MM.1S (cell line): Measurements from ENCODE around the gene NRXN3.

Source experiments
- DNase-seq: peaks from one replicate; pipeline ENCODE4 v3.0.0-alpha.2; 2015
- H2AFZ ChIP-seq: fragments of 300-600 bp; sonication (generic); 2 replicates; pipeline ENCODE4 v1.6.0; 2016; ENCODE audit warnings: antibody characterized with exemption, low read length
- H3F3A ChIP-seq: fragments of 300-600 bp; sonication (generic); 2 replicates; pipeline ENCODE4 v1.6.1; 2016; ENCODE audit warnings: mild to moderate bottlenecking, antibody characterized with exemption, low read length, moderate library complexity, mixed read lengths; ENCODE audit not compliant: insufficient read depth
- H3K27ac ChIP-seq: fragments of 300-600 bp; sonication (generic); 2 replicates; pipeline ENCODE4 v1.5.1; 2016; ENCODE audit warnings: mild to moderate bottlenecking, low read length
- H3K27me3 ChIP-seq: fragments of 300-600 bp; sonication (generic); replicated peaks from 2 replicates; pipeline ENCODE4 v1.6.0; 2016; ENCODE audit warnings: low read length; ENCODE audit not compliant: insufficient read depth
- H3K36me3 ChIP-seq: fragments of 300-600 bp; sonication (generic); replicated peaks from 2 replicates; pipeline ENCODE4 v1.6.1; 2016; ENCODE audit warnings: mild to moderate bottlenecking, low read length, mixed read lengths; ENCODE audit not compliant: insufficient read depth
- H3K4me1 ChIP-seq: fragments of 300-600 bp; sonication (generic); 2 replicates; pipeline ENCODE4 v1.6.1; 2016; ENCODE audit warnings: low read length, mixed read lengths
- H3K4me2 ChIP-seq: fragments of 300-600 bp; sonication (generic); 2 replicates; pipeline ENCODE4 v1.6.0; 2016; ENCODE audit warnings: low read depth, low read length
- H3K4me3 ChIP-seq: fragments of 300-600 bp; sonication (generic); 2 replicates; pipeline ENCODE4 v1.5.1; 2016; ENCODE audit warnings: low read length, mixed read lengths
- H3K79me2 ChIP-seq: fragments of 300-600 bp; sonication (generic); 2 replicates; pipeline ENCODE4 v1.6.1; 2016; ENCODE audit warnings: mixed run types, low read length, mixed read lengths
- H3K9ac ChIP-seq: fragments of 300-600 bp; sonication (generic); 2 replicates; pipeline ENCODE4 v1.6.1; 2016; ENCODE audit warnings: low read length, mixed read lengths
- H3K9me2 ChIP-seq: fragments of 300-600 bp; sonication (generic); replicated peaks from 2 replicates; pipeline ENCODE4 v1.6.1; 2016; ENCODE audit warnings: mild to moderate bottlenecking, low read length, mixed read lengths; ENCODE audit not compliant: insufficient read depth
- H3K9me3 ChIP-seq: fragments of 300-600 bp; sonication (generic); replicated peaks from 2 replicates; pipeline ENCODE4 v1.6.1; 2016; ENCODE audit warnings: mild to moderate bottlenecking, low read length, mixed read lengths; ENCODE audit not compliant: insufficient read depth
- H4K20me1 ChIP-seq: fragments of 300-600 bp; sonication (generic); 2 replicates; pipeline ENCODE4 v1.6.1; 2016; ENCODE audit warnings: mild to moderate bottlenecking, low read length, moderate library complexity, mixed read lengths; ENCODE audit not compliant: insufficient read depth
- EZH2 ChIP-seq: fragments of 300-600 bp; sonication (generic); optimal IDR thresholded peaks from 2 replicates; pipeline ENCODE3; 2017; ENCODE audit warnings: low read depth, mild to moderate bottlenecking, antibody characterized with exemption, low read length, mixed read lengths
- EZH2phosphoT487 ChIP-seq: fragments of 300-600 bp; sonication (generic); IDR thresholded peaks from 2 replicates; pipeline ENCODE4 v1.6.1; 2018; ENCODE audit warnings: antibody characterized with exemption, low read length
- TF ChIP-seq, protein P1 (sequence below): fragments of 300-600 bp; sonication (generic); IDR thresholded peaks from 2 replicates; pipeline ENCODE4 v1.5.1; 2016; ENCODE audit warnings: antibody characterized with exemption, low read length, mixed read lengths

NRXN3 gene

DNA sequence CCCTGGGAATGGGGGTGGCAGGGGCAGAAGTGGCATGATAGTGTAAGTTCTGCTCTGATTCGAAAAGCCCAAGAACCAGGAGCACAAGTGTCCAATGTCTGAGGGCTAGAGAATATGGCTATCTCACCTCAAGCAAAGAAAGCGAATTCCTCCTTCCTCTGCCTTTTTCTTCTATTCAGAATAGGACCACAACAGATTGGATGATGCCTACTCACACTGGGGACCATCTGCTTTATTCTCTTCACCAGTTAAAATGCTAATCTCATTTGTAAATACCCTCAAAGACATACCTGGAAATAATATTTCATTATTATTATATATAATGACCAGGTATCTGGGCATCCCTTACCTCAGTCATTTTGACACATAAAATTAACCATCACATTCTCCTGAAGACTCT lies 808.7 kb downstream of the NRXN3 start:
- TF ChIP-seq, protein P1, sequence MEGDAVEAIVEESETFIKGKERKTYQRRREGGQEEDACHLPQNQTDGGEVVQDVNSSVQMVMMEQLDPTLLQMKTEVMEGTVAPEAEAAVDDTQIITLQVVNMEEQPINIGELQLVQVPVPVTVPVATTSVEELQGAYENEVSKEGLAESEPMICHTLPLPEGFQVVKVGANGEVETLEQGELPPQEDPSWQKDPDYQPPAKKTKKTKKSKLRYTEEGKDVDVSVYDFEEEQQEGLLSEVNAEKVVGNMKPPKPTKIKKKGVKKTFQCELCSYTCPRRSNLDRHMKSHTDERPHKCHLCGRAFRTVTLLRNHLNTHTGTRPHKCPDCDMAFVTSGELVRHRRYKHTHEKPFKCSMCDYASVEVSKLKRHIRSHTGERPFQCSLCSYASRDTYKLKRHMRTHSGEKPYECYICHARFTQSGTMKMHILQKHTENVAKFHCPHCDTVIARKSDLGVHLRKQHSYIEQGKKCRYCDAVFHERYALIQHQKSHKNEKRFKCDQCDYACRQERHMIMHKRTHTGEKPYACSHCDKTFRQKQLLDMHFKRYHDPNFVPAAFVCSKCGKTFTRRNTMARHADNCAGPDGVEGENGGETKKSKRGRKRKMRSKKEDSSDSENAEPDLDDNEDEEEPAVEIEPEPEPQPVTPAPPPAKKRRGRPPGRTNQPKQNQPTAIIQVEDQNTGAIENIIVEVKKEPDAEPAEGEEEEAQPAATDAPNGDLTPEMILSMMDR: no peak
- TF ChIP-seq EZH2 (no peak), EZH2phosphoT487 (no peak)
- no peaks in the 10 kb centered on the region for H3F3A ChIP-seq
- H3K4me1 ChIP-seq: no peaks in the 10 kb centered on the region
- no peak overlapping the region for H3K27ac ChIP-seq
- no peaks in the 10 kb centered on the region for H3K36me3 ChIP-seq
- no peak for DNase-seq
- H2AFZ ChIP-seq: no peak overlapping the region
- H3K9ac ChIP-seq: no peak overlapping the region
- no peaks in the 10 kb centered on the region for H3K27me3 ChIP-seq
- no peaks in the 10 kb centered on the region for H3K79me2 ChIP-seq
- no peak overlapping the region for H3K4me2 ChIP-seq
- no peaks in the 10 kb centered on the region for H3K9me2 ChIP-seq
- H3K4me3 ChIP-seq: no peak overlapping the region
- H3K9me3 ChIP-seq: no peaks in the 10 kb centered on the region
- no peaks in the 10 kb centered on the region for H4K20me1 ChIP-seq

DNA sequence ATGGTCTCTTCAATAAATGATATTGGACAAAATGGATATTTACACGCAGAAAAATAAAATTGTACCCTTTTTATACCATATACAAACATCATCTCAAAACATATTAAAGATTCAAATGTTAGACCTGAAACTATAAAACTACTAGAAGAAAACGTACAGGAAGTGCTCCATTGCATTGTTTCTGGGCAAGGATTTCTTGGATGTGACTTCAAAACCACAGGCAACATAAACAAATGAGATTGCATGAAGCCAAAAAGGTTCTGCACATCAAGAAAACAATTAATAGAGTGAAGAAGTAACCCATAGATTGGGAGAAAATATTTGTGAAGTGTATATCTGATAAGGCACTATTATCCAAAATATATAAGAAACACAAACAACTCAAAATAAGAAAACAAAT lies 812.4 kb downstream of the NRXN3 start:
- H3K4me2 ChIP-seq: no peak overlapping the region
- no peak overlapping the region for H3K4me3 ChIP-seq
- no peaks in the 10 kb centered on the region for H4K20me1 ChIP-seq
- H3K79me2 ChIP-seq: no peaks in the 10 kb centered on the region
- no peaks in the 10 kb centered on the region for H3K9me2 ChIP-seq
- H2AFZ ChIP-seq: no peak overlapping the region
- no peaks in the 10 kb centered on the region for H3F3A ChIP-seq
- no peak overlapping the region for H3K9ac ChIP-seq
- no peak for DNase-seq
- TF ChIP-seq EZH2phosphoT487 (no peak), EZH2 (no peak)
- TF ChIP-seq, protein P1: no peak
- H3K4me1 ChIP-seq: no peaks in the 10 kb centered on the region
- no peak overlapping the region for H3K27ac ChIP-seq
- H3K27me3 ChIP-seq: no peaks in the 10 kb centered on the region
- no peaks in the 10 kb centered on the region for H3K36me3 ChIP-seq
- no peaks in the 10 kb centered on the region for H3K9me3 ChIP-seq

DNA sequence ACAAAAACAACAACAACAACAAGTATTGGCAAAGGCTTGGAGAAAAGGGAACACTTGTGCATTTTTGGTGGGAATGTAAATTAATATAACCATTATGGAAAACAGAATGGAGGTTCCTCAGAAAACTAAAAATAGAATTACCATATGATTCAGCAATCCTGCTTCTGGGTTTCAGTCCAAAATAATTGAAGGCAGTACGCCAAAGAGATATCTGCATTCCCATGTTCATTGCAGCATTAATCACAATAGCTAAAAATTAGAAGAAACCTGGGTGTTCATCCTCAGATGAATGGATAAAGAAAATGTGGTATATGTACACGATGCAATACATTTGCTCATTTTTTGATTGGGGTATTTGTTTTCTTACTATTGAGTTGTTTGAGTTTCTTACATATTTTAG lies 813.0 kb downstream of the NRXN3 start:
- no peaks in the 10 kb centered on the region for H3F3A ChIP-seq
- no peaks in the 10 kb centered on the region for H3K9me2 ChIP-seq
- TF ChIP-seq, protein P1: no peak
- TF ChIP-seq EZH2phosphoT487 (no peak), EZH2 (no peak)
- H3K9me3 ChIP-seq: no peaks in the 10 kb centered on the region
- no peak overlapping the region for H3K4me3 ChIP-seq
- no peak overlapping the region for H3K4me2 ChIP-seq
- no peak overlapping the region for H2AFZ ChIP-seq
- H3K27me3 ChIP-seq: no peaks in the 10 kb centered on the region
- no peaks in the 10 kb centered on the region for H4K20me1 ChIP-seq
- no peak overlapping the region for H3K9ac ChIP-seq
- H3K4me1 ChIP-seq: no peaks in the 10 kb centered on the region
- H3K27ac ChIP-seq: no peak overlapping the region
- no peaks in the 10 kb centered on the region for H3K36me3 ChIP-seq
- no peak for DNase-seq
- H3K79me2 ChIP-seq: no peaks in the 10 kb centered on the region
